ENCODE data around the gene CD99. TPM values are rescaled to one million over a fixed set of nuclear protein-coding genes. Genes with fewer than 3 reads are reported as not detected.

The CD99 gene
- total RNA-seq, 1 experiment from 2014 or later, result 77.9 TPM

GRCh38 chrX:2664502-2664901 is 26.6 kb upstream of the CD99 start (continued):
- TF ChIP-seq, protein P1, sequence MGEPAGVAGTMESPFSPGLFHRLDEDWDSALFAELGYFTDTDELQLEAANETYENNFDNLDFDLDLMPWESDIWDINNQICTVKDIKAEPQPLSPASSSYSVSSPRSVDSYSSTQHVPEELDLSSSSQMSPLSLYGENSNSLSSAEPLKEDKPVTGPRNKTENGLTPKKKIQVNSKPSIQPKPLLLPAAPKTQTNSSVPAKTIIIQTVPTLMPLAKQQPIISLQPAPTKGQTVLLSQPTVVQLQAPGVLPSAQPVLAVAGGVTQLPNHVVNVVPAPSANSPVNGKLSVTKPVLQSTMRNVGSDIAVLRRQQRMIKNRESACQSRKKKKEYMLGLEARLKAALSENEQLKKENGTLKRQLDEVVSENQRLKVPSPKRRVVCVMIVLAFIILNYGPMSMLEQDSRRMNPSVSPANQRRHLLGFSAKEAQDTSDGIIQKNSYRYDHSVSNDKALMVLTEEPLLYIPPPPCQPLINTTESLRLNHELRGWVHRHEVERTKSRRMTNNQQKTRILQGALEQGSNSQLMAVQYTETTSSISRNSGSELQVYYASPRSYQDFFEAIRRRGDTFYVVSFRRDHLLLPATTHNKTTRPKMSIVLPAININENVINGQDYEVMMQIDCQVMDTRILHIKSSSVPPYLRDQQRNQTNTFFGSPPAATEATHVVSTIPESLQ (CRISPR knock-in tag; IDR thresholded peaks at IDR 0.05), result no peak
- TF ChIP-seq TP53 (CRISPR knock-in tag; IDR thresholded peaks at IDR 0.05) (no peak), ZBTB43 (CRISPR knock-in tag; IDR thresholded peaks at IDR 0.05) (no peak), JAZF1 (CRISPR knock-in tag; IDR thresholded peaks at IDR 0.05) (no peak), GTF2I (CRISPR knock-in tag; conservative IDR thresholded peaks at IDR 0.05) (no peak), CTCF (IDR thresholded peaks at IDR 0.05) (no peak)

GRCh38 chrX:2665387-2666304 is 25.4 kb upstream of the CD99 start:
- ATAC-seq (no peak), DNase-seq (ENCODE audit: low spot score) (no peak)
- Mint-ChIP-seq H3K4me1 (no peaks in the 10 kb centered on the region), H3K9me3 (no peaks in the 10 kb centered on the region), H3K36me3 (no peaks in the 10 kb centered on the region; the same call in 1 of the 2 replicates), H3K4me3 (no peak overlapping the region), H3K27me3 (ENCODE audit: low read depth) (no peaks in the 10 kb centered on the region), H3K27ac (peak overlapping the region; percentile 13; the same call in 1 of the 2 replicates)
- ChIA-PET POLR2A (no interaction called here), CTCF (no interaction called here)
- TF ChIP-seq NR3C1 (CRISPR knock-in tag; conservative IDR thresholded peaks at IDR 0.05; ENCODE audit: low read depth) (no peak), NFE2L1 (CRISPR knock-in tag; IDR thresholded peaks at IDR 0.05) (no peak), E2F5 (CRISPR knock-in tag; IDR thresholded peaks at IDR 0.05) (no peak), ZNF425 (CRISPR knock-in tag; conservative IDR thresholded peaks at IDR 0.05) (no peak), ZNF232 (CRISPR knock-in tag; IDR thresholded peaks at IDR 0.05) (no peak), KAT7 (CRISPR knock-in tag; IDR thresholded peaks at IDR 0.05; ENCODE audit: borderline replicate concordance) (no peak), ESRRA (CRISPR knock-in tag; IDR thresholded peaks at IDR 0.05; ENCODE audit: borderline replicate concordance) (no peak), IRF2 (CRISPR knock-in tag; IDR thresholded peaks at IDR 0.05; ENCODE audit: borderline replicate concordance, low read depth) (no peak), ELF4 (CRISPR knock-in tag; IDR thresholded peaks at IDR 0.05; ENCODE audit: low read depth) (no peak), CREB1 (CRISPR knock-in tag; IDR thresholded peaks at IDR 0.05) (no peak), ZNF423 (CRISPR knock-in tag; IDR thresholded peaks at IDR 0.05) (no peak), SMAD3 (CRISPR knock-in tag; IDR thresholded peaks at IDR 0.05; ENCODE audit: borderline replicate concordance) (no peak), JUN (CRISPR knock-in tag; IDR thresholded peaks at IDR 0.05) (no peak), OVOL2 (CRISPR knock-in tag; IDR thresholded peaks at IDR 0.05; ENCODE audit: borderline replicate concordance) (no peak), ETV6 (CRISPR knock-in tag; IDR thresholded peaks at IDR 0.05) (no peak)
- TF ChIP-seq, protein P2, sequence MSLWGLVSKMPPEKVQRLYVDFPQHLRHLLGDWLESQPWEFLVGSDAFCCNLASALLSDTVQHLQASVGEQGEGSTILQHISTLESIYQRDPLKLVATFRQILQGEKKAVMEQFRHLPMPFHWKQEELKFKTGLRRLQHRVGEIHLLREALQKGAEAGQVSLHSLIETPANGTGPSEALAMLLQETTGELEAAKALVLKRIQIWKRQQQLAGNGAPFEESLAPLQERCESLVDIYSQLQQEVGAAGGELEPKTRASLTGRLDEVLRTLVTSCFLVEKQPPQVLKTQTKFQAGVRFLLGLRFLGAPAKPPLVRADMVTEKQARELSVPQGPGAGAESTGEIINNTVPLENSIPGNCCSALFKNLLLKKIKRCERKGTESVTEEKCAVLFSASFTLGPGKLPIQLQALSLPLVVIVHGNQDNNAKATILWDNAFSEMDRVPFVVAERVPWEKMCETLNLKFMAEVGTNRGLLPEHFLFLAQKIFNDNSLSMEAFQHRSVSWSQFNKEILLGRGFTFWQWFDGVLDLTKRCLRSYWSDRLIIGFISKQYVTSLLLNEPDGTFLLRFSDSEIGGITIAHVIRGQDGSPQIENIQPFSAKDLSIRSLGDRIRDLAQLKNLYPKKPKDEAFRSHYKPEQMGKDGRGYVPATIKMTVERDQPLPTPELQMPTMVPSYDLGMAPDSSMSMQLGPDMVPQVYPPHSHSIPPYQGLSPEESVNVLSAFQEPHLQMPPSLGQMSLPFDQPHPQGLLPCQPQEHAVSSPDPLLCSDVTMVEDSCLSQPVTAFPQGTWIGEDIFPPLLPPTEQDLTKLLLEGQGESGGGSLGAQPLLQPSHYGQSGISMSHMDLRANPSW (CRISPR knock-in tag; conservative IDR thresholded peaks at IDR 0.05; ENCODE audit: low read depth), result no peak
- TF ChIP-seq, protein P3, sequence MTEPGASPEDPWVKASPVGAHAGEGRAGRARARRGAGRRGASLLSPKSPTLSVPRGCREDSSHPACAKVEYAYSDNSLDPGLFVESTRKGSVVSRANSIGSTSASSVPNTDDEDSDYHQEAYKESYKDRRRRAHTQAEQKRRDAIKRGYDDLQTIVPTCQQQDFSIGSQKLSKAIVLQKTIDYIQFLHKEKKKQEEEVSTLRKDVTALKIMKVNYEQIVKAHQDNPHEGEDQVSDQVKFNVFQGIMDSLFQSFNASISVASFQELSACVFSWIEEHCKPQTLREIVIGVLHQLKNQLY (CRISPR knock-in tag; IDR thresholded peaks at IDR 0.05), result no peak

All from WTC11 (cell line).